Activated naive CD8-positive, alpha-beta T cell (primary cell): ENCODE data around the gene SLC35A4.

ENCODE experiments used
- H3K27ac Mint-ChIP-seq: one replicate; pipeline ENCODE4 v1.8.0; 2021; ENCODE audit warnings: mixed read lengths
- H3K27me3 Mint-ChIP-seq: one replicate; pipeline ENCODE4 v1.8.0; 2021; ENCODE audit warnings: mixed read lengths
- H3K36me3 Mint-ChIP-seq: one replicate; pipeline ENCODE4 v1.8.0; 2021; ENCODE audit warnings: mixed read lengths
- H3K4me1 Mint-ChIP-seq: one replicate; pipeline ENCODE4 v1.8.0; 2021; ENCODE audit warnings: low read depth, mixed read lengths
- H3K4me3 Mint-ChIP-seq: one replicate; pipeline ENCODE4 v1.8.0; 2021; ENCODE audit warnings: mild to moderate bottlenecking, mixed read lengths
- H3K9me3 Mint-ChIP-seq: one replicate; pipeline ENCODE4 v1.8.0; 2021; ENCODE audit warnings: low read depth, mixed read lengths

The SLC35A4 gene

GRCh38 chr5:140564196-140565023 is at the start of gene SLC35A4, which contains the start of gene APBB3:
SLC35A4 (plus strand) TSS chr5:140564828; CDS start chr5:140567170, 2,342 bp downstream.
APBB3 (minus strand) TSS chr5:140564598; CDS start chr5:140564245, 353 bp downstream.
- Mint-ChIP-seq H3K27me3 (no peaks in the 10 kb centered on the region), H3K4me3 (peak within 1 kb of the TSS; percentile 91), H3K4me1 (peaks cover 53% of the 10 kb centered on the region), H3K36me3 (peaks cover 3% of the 10 kb centered on the region), H3K27ac (peak within 1 kb of the TSS; percentile 98), H3K9me3 (no peaks in the 10 kb centered on the region)

GRCh38 chr5:140524003-140524402 is 40.6 kb upstream of the SLC35A4 start:
- no peaks in the 10 kb centered on the region for H3K9me3 Mint-ChIP-seq
- H3K36me3 Mint-ChIP-seq: peaks cover 8% of the 10 kb centered on the region
- no peaks in the 10 kb centered on the region for H3K4me1 Mint-ChIP-seq
- no peak overlapping the region for H3K27ac Mint-ChIP-seq
- H3K27me3 Mint-ChIP-seq: no peaks in the 10 kb centered on the region
- H3K4me3 Mint-ChIP-seq: no peak overlapping the region

- no peak overlapping the region for H3K4me3 Mint-ChIP-seq
- H3K27me3 Mint-ChIP-seq: no peaks in the 10 kb centered on the region
- no peak overlapping the region for H3K27ac Mint-ChIP-seq
- peaks cover under 1% of the 10 kb centered on the region for H3K4me1 Mint-ChIP-seq
- H3K9me3 Mint-ChIP-seq: no peaks in the 10 kb centered on the region
- H3K36me3 Mint-ChIP-seq: peaks cover 12% of the 10 kb centered on the region
These were observed 24.4 kb upstream of the SLC35A4 start for GRCh38 chr5:140540227-140540626.

- Mint-ChIP-seq H3K27ac (peak overlapping the region; percentile 10), H3K36me3 (peaks cover 10% of the 10 kb centered on the region), H3K27me3 (no peaks in the 10 kb centered on the region), H3K9me3 (no peaks in the 10 kb centered on the region), H3K4me3 (no peak overlapping the region), H3K4me1 (peaks cover 11% of the 10 kb centered on the region)
These were observed 21.7 kb upstream of the SLC35A4 start for GRCh38 chr5:140542972-140543371.

- H3K36me3 Mint-ChIP-seq: peaks cover 10% of the 10 kb centered on the region
- peak overlapping the region; percentile 72 for H3K27ac Mint-ChIP-seq
- no peaks in the 10 kb centered on the region for H3K9me3 Mint-ChIP-seq
- H3K4me1 Mint-ChIP-seq: peaks cover 29% of the 10 kb centered on the region
- H3K27me3 Mint-ChIP-seq: no peaks in the 10 kb centered on the region
- H3K4me3 Mint-ChIP-seq: no peak overlapping the region
These were observed 19.6 kb upstream of the SLC35A4 start for GRCh38 chr5:140544986-140545385.

GRCh38 chr5:140545606-140546005 is 19.0 kb upstream of the SLC35A4 start:
- Mint-ChIP-seq H3K36me3 (peaks cover 12% of the 10 kb centered on the region), H3K4me1 (peaks cover 32% of the 10 kb centered on the region), H3K27me3 (no peaks in the 10 kb centered on the region), H3K4me3 (no peak overlapping the region), H3K9me3 (no peaks in the 10 kb centered on the region), H3K27ac (no peak overlapping the region)

- Mint-ChIP-seq H3K36me3 (peaks cover 9% of the 10 kb centered on the region), H3K4me3 (peak overlapping the region; percentile 90), H3K4me1 (peaks cover 38% of the 10 kb centered on the region), H3K9me3 (no peaks in the 10 kb centered on the region), H3K27ac (peak overlapping the region; percentile 97), H3K27me3 (no peaks in the 10 kb centered on the region)
These were observed 17.6 kb upstream of the SLC35A4 start for GRCh38 chr5:140546851-140547507.

GRCh38 chr5:140547508-140548299 is 16.9 kb upstream of the SLC35A4 start, which contains the start of gene EIF4EBP3:
EIF4EBP3 (plus strand) TSS chr5:140547662; CDS start chr5:140547738, 76 bp downstream.
- H3K27ac Mint-ChIP-seq: peak within 1 kb of the TSS; percentile 97
- peaks cover 39% of the 10 kb centered on the region for H3K4me1 Mint-ChIP-seq
- H3K27me3 Mint-ChIP-seq: no peaks in the 10 kb centered on the region
- H3K4me3 Mint-ChIP-seq: peak within 1 kb of the TSS; percentile 90
- H3K36me3 Mint-ChIP-seq: peaks cover 9% of the 10 kb centered on the region
- no peaks in the 10 kb centered on the region for H3K9me3 Mint-ChIP-seq

GRCh38 chr5:140548300-140548688 is 16.3 kb upstream of the SLC35A4 start:
- no peaks in the 10 kb centered on the region for H3K9me3 Mint-ChIP-seq
- H3K36me3 Mint-ChIP-seq: peaks cover 9% of the 10 kb centered on the region
- peak overlapping the region; percentile 97 for H3K27ac Mint-ChIP-seq
- H3K4me1 Mint-ChIP-seq: peaks cover 45% of the 10 kb centered on the region
- no peaks in the 10 kb centered on the region for H3K27me3 Mint-ChIP-seq
- H3K4me3 Mint-ChIP-seq: peak overlapping the region; percentile 90

- Mint-ChIP-seq H3K36me3 (peaks cover 9% of the 10 kb centered on the region), H3K4me1 (peaks cover 50% of the 10 kb centered on the region), H3K9me3 (no peaks in the 10 kb centered on the region), H3K27ac (peak overlapping the region; percentile 97), H3K27me3 (no peaks in the 10 kb centered on the region), H3K4me3 (peak overlapping the region; percentile 90)
These were observed 15.8 kb upstream of the SLC35A4 start for GRCh38 chr5:140548791-140549190.

- peak overlapping the region; percentile 97 for H3K27ac Mint-ChIP-seq
- H3K27me3 Mint-ChIP-seq: no peaks in the 10 kb centered on the region
- H3K9me3 Mint-ChIP-seq: no peaks in the 10 kb centered on the region
- H3K36me3 Mint-ChIP-seq: peaks cover 6% of the 10 kb centered on the region
- peaks cover 57% of the 10 kb centered on the region for H3K4me1 Mint-ChIP-seq
- H3K4me3 Mint-ChIP-seq: peak overlapping the region; percentile 90
These were observed 15.1 kb upstream of the SLC35A4 start for GRCh38 chr5:140549237-140550144.

GRCh38 chr5:140550147-140551079 is 14.2 kb upstream of the SLC35A4 start:
- H3K36me3 Mint-ChIP-seq: peaks cover 2% of the 10 kb centered on the region
- peak overlapping the region; percentile 46 for H3K4me3 Mint-ChIP-seq
- no peaks in the 10 kb centered on the region for H3K9me3 Mint-ChIP-seq
- peak overlapping the region; percentile 97 for H3K27ac Mint-ChIP-seq
- H3K27me3 Mint-ChIP-seq: no peaks in the 10 kb centered on the region
- H3K4me1 Mint-ChIP-seq: peaks cover 66% of the 10 kb centered on the region

- Mint-ChIP-seq H3K36me3 (peaks cover 5% of the 10 kb centered on the region), H3K9me3 (no peaks in the 10 kb centered on the region), H3K27me3 (no peaks in the 10 kb centered on the region), H3K27ac (peak overlapping the region; percentile 80), H3K4me3 (no peak overlapping the region), H3K4me1 (peaks cover 75% of the 10 kb centered on the region)
These were observed 12.8 kb upstream of the SLC35A4 start for GRCh38 chr5:140551872-140552271.
